NT2/D1 (cell line): Measurements from ENCODE around the gene PDE3A.

Experiments used
- DNase-seq: peaks from one replicate; pipeline ENCODE4 v3.0.0-alpha.2; 2011; ENCODE audit warnings: low read depth, low spot score
- H3K27me3 ChIP-seq: 2 replicates; pipeline ENCODE4 v1.6.0; 2011; ENCODE audit warnings: mild to moderate bottlenecking; ENCODE audit not compliant: insufficient read length, insufficient read depth
- H3K36me3 ChIP-seq: 2 replicates; pipeline ENCODE4 v1.6.1; 2011; ENCODE audit warnings: mild to moderate bottlenecking, low read length, mixed read lengths; ENCODE audit not compliant: insufficient read depth, insufficient read length
- H3K4me1 ChIP-seq: 2 replicates; pipeline ENCODE4 v1.5.1; 2011; ENCODE audit not compliant: insufficient read depth, insufficient read length
- H3K4me3 ChIP-seq: 2 replicates; pipeline ENCODE4 v1.5.1; 2011; ENCODE audit warnings: low read depth; ENCODE audit not compliant: insufficient read length
- H3K9ac ChIP-seq: 2 replicates; pipeline ENCODE4 v1.6.0; 2011; ENCODE audit warnings: low read depth; ENCODE audit not compliant: insufficient read length
- H3K9me3 ChIP-seq: 2 replicates; pipeline ENCODE4 v1.5.1; 2011; ENCODE audit warnings: mild to moderate bottlenecking, low read length; ENCODE audit not compliant: insufficient read depth
- SUZ12 ChIP-seq: IDR thresholded peaks from 2 replicates; pipeline ENCODE4 v1.6.1; 2011; ENCODE audit not compliant: insufficient read length, insufficient read depth; ENCODE audit errors: extremely low read depth
- YY1 ChIP-seq: IDR thresholded peaks from 2 replicates; pipeline ENCODE4 v1.6.1; 2011; ENCODE audit not compliant: insufficient read length, insufficient read depth
- ZNF274 ChIP-seq: IDR thresholded peaks from 2 replicates; pipeline ENCODE4 v1.6.1; 2011; ENCODE audit warnings: mild to moderate bottlenecking, low read depth, low read length

The PDE3A gene

DNA sequence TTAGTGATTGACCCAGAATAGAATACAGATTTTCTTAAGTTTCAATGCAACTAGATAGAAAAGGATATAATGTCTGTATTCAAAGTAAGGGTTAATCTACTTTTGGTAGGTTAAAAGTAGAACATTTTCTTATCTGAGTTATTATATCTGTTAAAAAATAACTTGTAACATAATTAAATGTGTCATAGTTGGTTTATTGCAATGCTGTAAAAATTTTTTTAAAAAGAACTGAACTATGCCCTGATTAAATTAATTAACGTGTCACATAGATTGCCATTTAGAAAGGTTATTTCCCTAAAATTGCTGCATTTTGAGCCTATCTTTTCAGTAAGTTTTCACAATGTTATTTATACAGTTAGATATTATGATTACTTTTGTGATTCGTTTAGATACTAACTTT is 89.2 kb downstream of the PDE3A start:
- H3K9ac ChIP-seq, result no peak overlapping the region
- H3K9me3 ChIP-seq, result no peaks in the 10 kb centered on the region
- no peaks in the 10 kb centered on the region for H3K4me1 ChIP-seq
- no peak for DNase-seq
- no peak for TF ChIP-seq SUZ12
- TF ChIP-seq YY1, result no peak
- TF ChIP-seq ZNF274, result no peak
- H3K4me3 ChIP-seq, result no peak overlapping the region
- H3K36me3 ChIP-seq, result no peaks in the 10 kb centered on the region
- H3K27me3 ChIP-seq, result no peaks in the 10 kb centered on the region

DNA sequence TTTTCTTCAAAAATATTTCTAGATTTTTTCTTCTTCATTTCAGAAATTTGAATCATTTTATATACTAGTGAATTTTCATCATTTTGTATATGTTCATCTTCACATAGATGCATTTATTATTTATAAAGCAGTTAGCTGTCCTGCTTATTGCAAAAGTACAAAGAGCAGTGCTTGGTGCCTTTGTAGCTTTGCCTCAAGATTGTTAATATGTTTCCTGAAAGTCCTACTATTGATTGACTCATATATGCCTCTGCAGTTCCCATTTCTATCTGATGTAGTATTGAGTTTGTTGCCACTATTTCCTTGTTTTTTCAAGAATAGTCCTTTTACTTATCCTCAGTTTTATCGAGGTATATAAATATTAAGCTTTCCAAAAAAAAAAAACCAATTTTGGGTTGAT is 89.7 kb downstream of the PDE3A start:
- no peak for DNase-seq
- no peaks in the 10 kb centered on the region for H3K36me3 ChIP-seq
- no peaks in the 10 kb centered on the region for H3K27me3 ChIP-seq

GRCh38 chr12:20459920-20460319 is 91.6 kb downstream of the PDE3A start:
- H3K27me3 ChIP-seq, result no peaks in the 10 kb centered on the region
- no peaks in the 10 kb centered on the region for H3K4me1 ChIP-seq
- H3K36me3 ChIP-seq, result no peaks in the 10 kb centered on the region
- DNase-seq, result no peak
- no peak overlapping the region for H3K9ac ChIP-seq
- no peak for TF ChIP-seq SUZ12
- TF ChIP-seq ZNF274, result no peak
- TF ChIP-seq YY1, result no peak
- no peaks in the 10 kb centered on the region for H3K9me3 ChIP-seq
- no peak overlapping the region for H3K4me3 ChIP-seq

More for the DNA sequence above, 89.7 kb downstream of the PDE3A start:
- TF ChIP-seq YY1, result no peak
- TF ChIP-seq ZNF274, result no peak
- TF ChIP-seq SUZ12, result no peak
- Histone ChIP-seq H3K9ac (no peak overlapping the region), H3K4me3 (no peak overlapping the region), H3K4me1 (no peaks in the 10 kb centered on the region), H3K9me3 (no peaks in the 10 kb centered on the region)

GRCh38 chr12:20460956-20461355 is 92.6 kb downstream of the PDE3A start:
- no peak overlapping the region for H3K4me3 ChIP-seq
- no peaks in the 10 kb centered on the region for H3K9me3 ChIP-seq
- H3K27me3 ChIP-seq, result no peaks in the 10 kb centered on the region
- DNase-seq, result no peak
- no peak for TF ChIP-seq ZNF274
- TF ChIP-seq YY1, result no peak
- no peak for TF ChIP-seq SUZ12
- no peaks in the 10 kb centered on the region for H3K4me1 ChIP-seq
- no peak overlapping the region for H3K9ac ChIP-seq
- H3K36me3 ChIP-seq, result no peaks in the 10 kb centered on the region

GRCh38 chr12:20463913-20464524 is 95.7 kb downstream of the PDE3A start:
- DNase-seq, result no peak
- H3K9ac ChIP-seq, result no peak overlapping the region
- H3K4me3 ChIP-seq, result no peak overlapping the region
- no peak for TF ChIP-seq YY1
- no peak for TF ChIP-seq SUZ12
- H3K4me1 ChIP-seq, result no peaks in the 10 kb centered on the region
- no peaks in the 10 kb centered on the region for H3K9me3 ChIP-seq
- no peaks in the 10 kb centered on the region for H3K27me3 ChIP-seq
- H3K36me3 ChIP-seq, result no peaks in the 10 kb centered on the region

- no peak for TF ChIP-seq SUZ12
- TF ChIP-seq ZNF274, result no peak
- TF ChIP-seq YY1, result no peak
- H3K9me3 ChIP-seq, result peaks cover 11% of the 10 kb centered on the region; the same call in 1 of the 2 replicates
- H3K4me1 ChIP-seq, result no peaks in the 10 kb centered on the region
- no peak overlapping the region for H3K9ac ChIP-seq
- no peak overlapping the region for H3K4me3 ChIP-seq
- no peaks in the 10 kb centered on the region for H3K27me3 ChIP-seq
- H3K36me3 ChIP-seq, result no peaks in the 10 kb centered on the region
- no peak for DNase-seq
These were observed 101.0 kb downstream of the PDE3A start for GRCh38 chr12:20469300-20469699.

GRCh38 chr12:20469756-20470155 is 101.4 kb downstream of the PDE3A start:
- TF ChIP-seq YY1 (no peak), SUZ12 (no peak), ZNF274 (no peak)
- H3K9me3 ChIP-seq, result peaks cover 15% of the 10 kb centered on the region
- no peak overlapping the region for H3K4me3 ChIP-seq
- no peaks in the 10 kb centered on the region for H3K36me3 ChIP-seq
- no peak for DNase-seq
- H3K27me3 ChIP-seq, result no peaks in the 10 kb centered on the region
- H3K9ac ChIP-seq, result no peak overlapping the region
- no peaks in the 10 kb centered on the region for H3K4me1 ChIP-seq
